NT2/D1 (cell line): ENCODE results near the gene PDE6A.

Experiments
- SUZ12 ChIP-seq: IDR thresholded peaks from 2 replicates; pipeline ENCODE4 v1.6.1; 2011; ENCODE audit not compliant: insufficient read length, insufficient read depth; ENCODE audit errors: extremely low read depth
- YY1 ChIP-seq: IDR thresholded peaks from 2 replicates; pipeline ENCODE4 v1.6.1; 2011; ENCODE audit not compliant: insufficient read length, insufficient read depth

DNA sequence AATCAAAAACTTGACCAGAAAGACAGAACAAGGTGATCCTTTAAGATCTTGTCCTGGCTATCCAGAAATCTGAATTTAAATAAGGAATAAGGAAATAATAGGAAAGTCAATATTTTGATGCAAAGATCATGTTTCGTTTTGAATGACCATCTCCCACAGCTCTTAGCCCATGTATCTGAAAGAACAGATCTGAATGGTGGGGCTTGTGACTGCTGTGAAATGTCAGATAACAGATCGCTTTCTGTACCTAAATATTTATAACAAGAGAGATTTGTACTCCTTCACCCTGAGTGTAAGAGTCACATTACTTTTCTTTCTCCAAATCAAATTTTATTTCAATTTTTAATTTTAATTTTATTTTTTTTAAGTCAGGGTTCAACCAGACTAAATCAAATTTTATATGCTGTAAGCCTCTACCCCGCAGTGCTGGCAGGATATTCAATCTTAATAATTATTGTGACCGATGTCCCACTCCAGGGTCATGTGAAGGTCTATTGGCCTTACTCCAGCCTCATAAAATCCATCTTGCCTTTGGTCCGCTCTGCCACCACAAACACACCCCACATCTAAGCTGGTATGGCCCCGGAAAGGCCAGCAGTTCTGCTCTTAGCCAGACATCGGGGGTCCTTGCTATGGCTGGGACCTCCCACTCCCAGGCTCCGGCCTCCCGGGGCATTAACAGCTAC lies 9.0 kb upstream of the PDE6A start:
- TF ChIP-seq YY1: no peak
- TF ChIP-seq SUZ12: no peak
